KMS-11 (cell line): ENCODE results near the gene PARP3.
A peak's percentile ranks its signal among the peaks of the same experiment; 100 is the strongest.

Source experiments
- H2AFZ ChIP-seq: fragments of 200-600 bp; sonication (generic); 2 replicates; pipeline ENCODE4 v1.6.1; 2016; ENCODE audit warnings: antibody characterized with exemption, mixed run types, low read depth
- H3K27ac ChIP-seq: fragments of 200-600 bp; sonication (generic); 2 replicates; pipeline ENCODE4 v1.6.1; 2016; ENCODE audit warnings: mild to moderate bottlenecking, mixed run types
- H3K27me3 ChIP-seq: fragments of 200-600 bp; sonication (generic); 2 replicates; pipeline ENCODE4 v1.6.1; 2017; ENCODE audit warnings: mild to moderate bottlenecking, low read depth, mixed run types, moderate library complexity; ENCODE audit not compliant: insufficient read depth
- H3K36me3 ChIP-seq: fragments of 200-600 bp; sonication (generic); 2 replicates; pipeline ENCODE4 v1.6.1; 2017; ENCODE audit warnings: mild to moderate bottlenecking, mixed run types; ENCODE audit not compliant: insufficient read depth
- H3K4me1 ChIP-seq: fragments of 200-600 bp; sonication (generic); 2 replicates; pipeline ENCODE4 v1.6.1; 2016; ENCODE audit warnings: mild to moderate bottlenecking, low read depth, mixed run types; ENCODE audit not compliant: poor library complexity, severe bottlenecking
- H3K4me2 ChIP-seq: fragments of 200-600 bp; sonication (generic); 2 replicates; pipeline ENCODE4 v1.7.0; 2016; ENCODE audit warnings: mild to moderate bottlenecking, mixed run types
- H3K4me3 ChIP-seq: fragments of 200-600 bp; sonication (generic); IDR thresholded peaks from 2 replicates; pipeline ENCODE4 v1.6.1; 2017; ENCODE audit warnings: low read depth, low read length, mixed read lengths; ENCODE audit not compliant: insufficient read depth
- H3K79me2 ChIP-seq: fragments of 200-600 bp; sonication (generic); 2 replicates; pipeline ENCODE4 v1.6.1; 2016; ENCODE audit warnings: low read depth, mixed run types; ENCODE audit not compliant: insufficient read depth
- H3K9ac ChIP-seq: fragments of 200-600 bp; sonication (generic); 2 replicates; pipeline ENCODE4 v1.6.1; 2016; ENCODE audit warnings: mild to moderate bottlenecking, mixed run types
- H4K20me1 ChIP-seq: fragments of 200-600 bp; sonication (generic); 2 replicates; pipeline ENCODE4 v1.6.1; 2016; ENCODE audit warnings: mild to moderate bottlenecking, mixed run types; ENCODE audit not compliant: insufficient read depth
- CTCF ChIP-seq: fragments of 200-600 bp; sonication (generic); conservative IDR thresholded peaks from 2 replicates; pipeline ENCODE4 v1.6.1; 2017; ENCODE audit warnings: low read depth, mild to moderate bottlenecking, antibody characterized with exemption, low read length, moderate library complexity, mixed read lengths

PARP3 gene

DNA sequence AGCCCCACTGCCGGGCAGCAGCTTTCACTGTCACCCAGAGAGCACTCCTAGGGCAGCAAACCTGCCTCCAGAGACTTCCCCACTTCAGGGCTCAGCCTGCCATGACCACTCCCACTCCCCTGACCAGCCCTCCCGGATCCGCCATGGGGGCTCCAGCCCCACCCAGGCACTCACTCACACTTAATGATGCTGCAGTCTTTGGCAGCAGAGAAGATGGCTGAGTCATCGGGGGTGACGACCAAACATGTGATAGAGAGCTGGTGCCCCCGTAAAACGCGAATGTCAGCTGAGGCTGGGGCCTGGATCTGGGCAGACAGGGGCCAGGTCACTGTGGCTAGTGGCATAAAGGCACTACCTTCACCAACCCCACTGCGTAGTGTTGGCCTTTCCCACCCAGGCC lies 5.1 kb upstream of the PARP3 start:
- Histone ChIP-seq H3K4me1 (peaks cover 4% of the 10 kb centered on the region), H3K36me3 (no peaks in the 10 kb centered on the region), H3K27me3 (no peaks in the 10 kb centered on the region), H3K9ac (no peak overlapping the region), H4K20me1 (no peaks in the 10 kb centered on the region), H3K79me2 (peaks cover 23% of the 10 kb centered on the region), H2AFZ (no peak overlapping the region), H3K4me2 (no peak overlapping the region), H3K27ac (no peak overlapping the region), H3K4me3 (no peak overlapping the region)
- no peak for TF ChIP-seq CTCF

- no peak overlapping the region for H3K4me2 ChIP-seq
- no peaks in the 10 kb centered on the region for H3K27me3 ChIP-seq
- H3K27ac ChIP-seq, result no peak overlapping the region
- H3K79me2 ChIP-seq, result peaks cover 23% of the 10 kb centered on the region
- H3K4me1 ChIP-seq, result peaks cover 4% of the 10 kb centered on the region
- H3K36me3 ChIP-seq, result no peaks in the 10 kb centered on the region
- no peak overlapping the region for H3K4me3 ChIP-seq
- no peak overlapping the region for H3K9ac ChIP-seq
- no peaks in the 10 kb centered on the region for H4K20me1 ChIP-seq
- no peak for TF ChIP-seq CTCF
- no peak overlapping the region for H2AFZ ChIP-seq
Observed at GRCh38 chr3:51937611-51938450, 4.3 kb upstream of the PARP3 start.

DNA sequence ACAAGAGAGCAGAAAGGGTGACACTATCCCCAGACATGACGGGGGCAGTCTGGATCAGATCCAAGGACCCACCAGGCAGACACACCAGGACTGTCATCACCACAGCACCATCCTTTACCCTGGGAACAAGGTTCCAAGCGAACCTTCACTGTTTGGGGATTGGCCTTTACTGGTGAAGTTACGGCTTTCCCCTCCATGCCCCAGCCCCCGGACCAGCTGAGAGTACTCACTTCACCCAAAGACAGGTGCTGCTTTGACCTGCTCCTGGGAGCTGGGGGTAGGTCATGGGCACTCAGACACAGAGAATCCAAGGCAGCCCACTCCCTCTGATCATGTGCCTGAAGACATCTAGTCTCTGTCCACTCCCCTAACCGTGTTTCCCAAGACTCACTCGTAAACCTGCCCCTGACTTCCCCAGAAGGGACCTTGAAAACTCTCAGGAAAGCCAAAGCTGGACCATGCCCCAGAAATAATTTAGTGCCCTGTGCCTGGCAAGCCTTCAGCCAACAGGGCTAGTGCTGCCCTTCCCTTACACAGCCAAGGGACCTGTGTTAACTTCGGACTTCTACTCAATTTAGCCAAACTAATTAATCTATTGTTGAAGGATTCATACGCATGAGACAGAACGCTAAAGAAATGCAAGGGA lies 3.3 kb upstream of the PARP3 start:
- peaks cover 23% of the 10 kb centered on the region for H3K79me2 ChIP-seq
- TF ChIP-seq CTCF, result no peak

GRCh38 chr3:51940648-51941462 lies 1.3 kb upstream of the PARP3 start:
- Histone ChIP-seq H3K36me3 (no peaks in the 10 kb centered on the region), H3K27ac (no peak overlapping the region), H3K79me2 (peaks cover 23% of the 10 kb centered on the region), H3K27me3 (no peaks in the 10 kb centered on the region), H2AFZ (no peak overlapping the region), H3K9ac (peak overlapping the region; percentile 44; the same call in 1 of the 2 replicates), H4K20me1 (no peaks in the 10 kb centered on the region), H3K4me1 (peaks cover 4% of the 10 kb centered on the region), H3K4me3 (peak overlapping the region; percentile 54), H3K4me2 (peak overlapping the region; percentile 82)
- TF ChIP-seq CTCF, result no peak

More for the DNA sequence above, 3.3 kb upstream of the PARP3 start:
- no peak overlapping the region for H3K27ac ChIP-seq
- H2AFZ ChIP-seq, result no peak overlapping the region
- no peak overlapping the region for H3K4me2 ChIP-seq
- H3K4me3 ChIP-seq, result no peak overlapping the region
- H3K27me3 ChIP-seq, result no peaks in the 10 kb centered on the region
- no peak overlapping the region for H3K9ac ChIP-seq
- no peaks in the 10 kb centered on the region for H3K36me3 ChIP-seq
- H4K20me1 ChIP-seq, result no peaks in the 10 kb centered on the region
- peaks cover 4% of the 10 kb centered on the region for H3K4me1 ChIP-seq
